HEK293T (cell line): ENCODE measurements around the gene RPH3AL.

Experiments used
- CTCF ChIA-PET: fragments of 350-600 bp; formaldehyde crosslinking; extraction: SDS; loops from one replicate; lab custom pipeline; 2021; ENCODE audit warnings: antibody characterized with exemption, inconsistent platforms; lab: Yijun Ruan, JAX
- POLR2A ChIA-PET: fragments of 350-600 bp; formaldehyde crosslinking; extraction: SDS; loops from one replicate; lab custom pipeline; 2020; ENCODE audit warnings: antibody characterized with exemption, inconsistent platforms; lab: Yijun Ruan, JAX
- DNase-seq: peaks from one replicate; pipeline ENCODE4 v3.0.0; 2012; ENCODE audit warnings: mixed read lengths; ENCODE audit errors: extremely low spot score
- ARNT ChIP-seq: fragments of 450-650 bp; IDR thresholded peaks from 2 replicates; pipeline ENCODE4 v1.6.1; 2017; ENCODE audit warnings: mild to moderate bottlenecking
- BHLHE40 ChIP-seq: fragments of 450-650 bp; IDR thresholded peaks from 2 replicates; pipeline ENCODE4 v1.6.1; 2016; ENCODE audit warnings: mild to moderate bottlenecking, moderate library complexity, borderline replicate concordance
- CTBP1 ChIP-seq: fragments of 450-650 bp; IDR thresholded peaks from 2 replicates; pipeline ENCODE4 v1.6.1; 2016; ENCODE audit warnings: borderline replicate concordance
- ELF4 ChIP-seq: fragments of 450-650 bp; IDR thresholded peaks from 2 replicates; pipeline ENCODE4 v1.6.1; 2017; ENCODE audit warnings: antibody characterized with exemption
- FOXA1 ChIP-seq: fragments of 450-650 bp; IDR thresholded peaks from 2 replicates; pipeline ENCODE4 v1.6.1; 2016; ENCODE audit warnings: mild to moderate bottlenecking
- FOXK2 ChIP-seq: fragments of 450-650 bp; IDR thresholded peaks from 2 replicates; pipeline ENCODE4 v1.6.1; 2016; ENCODE audit warnings: mild to moderate bottlenecking
- FOXM1 ChIP-seq: fragments of 450-650 bp; IDR thresholded peaks from 2 replicates; pipeline ENCODE4 v1.6.1; 2017; ENCODE audit warnings: mild to moderate bottlenecking, borderline replicate concordance
- HDGF ChIP-seq: fragments of 450-650 bp; IDR thresholded peaks from 2 replicates; pipeline ENCODE4 v1.6.1; 2017; ENCODE audit warnings: antibody characterized with exemption, borderline replicate concordance
- L3MBTL2 ChIP-seq: fragments of 450-650 bp; conservative IDR thresholded peaks from 2 replicates; pipeline ENCODE4 v1.6.1; 2016; ENCODE audit warnings: mild to moderate bottlenecking
- LEF1 ChIP-seq: fragments of 450-650 bp; IDR thresholded peaks from 2 replicates; pipeline ENCODE4 v1.6.1; 2017; ENCODE audit warnings: mild to moderate bottlenecking, borderline replicate concordance
- NFRKB ChIP-seq: fragments of 450-650 bp; IDR thresholded peaks from 2 replicates; pipeline ENCODE4 v1.6.1; 2016; ENCODE audit warnings: mild to moderate bottlenecking, moderate library complexity
- PKNOX1 ChIP-seq: fragments of 450-650 bp; IDR thresholded peaks from 2 replicates; pipeline ENCODE4 v1.6.1; 2016
- SP1 ChIP-seq: fragments of 450-650 bp; IDR thresholded peaks from 2 replicates; pipeline ENCODE4 v1.6.1; 2017
- SUZ12 ChIP-seq: fragments of 450-650 bp; IDR thresholded peaks from 2 replicates; pipeline ENCODE4 v1.6.1; 2016; ENCODE audit warnings: mild to moderate bottlenecking
- TARDBP ChIP-seq: fragments of 450-650 bp; IDR thresholded peaks from 2 replicates; pipeline ENCODE4 v1.6.1; 2016
- ZNF384 ChIP-seq: fragments of 450-650 bp; IDR thresholded peaks from 2 replicates; pipeline ENCODE4 v1.6.1; 2016

Gene RPH3AL

GRCh38 chr17:297758-298157 lies 54.8 kb downstream of the RPH3AL start:
- no peak for DNase-seq
- ChIA-PET POLR2A (no interaction called here), CTCF (no interaction called here)
- TF ChIP-seq LEF1: no peak
- no peak for TF ChIP-seq NFRKB
- TF ChIP-seq ZNF384: no peak
- no peak for TF ChIP-seq ELF4
- no peak for TF ChIP-seq HDGF
- no peak for TF ChIP-seq SUZ12
- no peak for TF ChIP-seq SP1
- no peak for TF ChIP-seq BHLHE40
- no peak for TF ChIP-seq ARNT

- CTCF ChIA-PET: no interaction called here
- TF ChIP-seq ARNT (no peak), SUZ12 (no peak), FOXM1 (no peak), NFRKB (no peak), ELF4 (no peak), ZNF384 (no peak), CTBP1 (no peak), TARDBP (no peak), FOXA1 (no peak), SP1 (no peak), L3MBTL2 (no peak), HDGF (no peak), LEF1 (no peak), FOXK2 (no peak)
- no peak for DNase-seq
- POLR2A ChIA-PET: no interaction called here
These were observed 55.5 kb downstream of the RPH3AL start for GRCh38 chr17:296906-297690.

- ChIA-PET POLR2A (no interaction called here), CTCF (no interaction called here)
- TF ChIP-seq ZNF384: no peak
- no peak for TF ChIP-seq TARDBP
- no peak for TF ChIP-seq FOXK2
- TF ChIP-seq HDGF: no peak
- no peak for TF ChIP-seq FOXM1
- no peak for TF ChIP-seq PKNOX1
- no peak for TF ChIP-seq BHLHE40
- no peak for TF ChIP-seq CTBP1
- no peak for TF ChIP-seq LEF1
- TF ChIP-seq ARNT: no peak
- no peak for TF ChIP-seq FOXA1
- no peak for TF ChIP-seq SUZ12
- TF ChIP-seq L3MBTL2: no peak
- TF ChIP-seq ELF4: no peak
- DNase-seq: no peak
These were observed 56.2 kb downstream of the RPH3AL start for GRCh38 chr17:296379-296778.

- no peak for TF ChIP-seq SP1
- TF ChIP-seq ZNF384: no peak
- TF ChIP-seq L3MBTL2: no peak
- no peak for DNase-seq
- ChIA-PET CTCF (interaction anchor here (0.7 kb wide), 1 partner anchor 83 kb away, joined by 3 read pairs; no protein-coding TSS in a partner anchor), POLR2A (no interaction called here)
These were observed 59.9 kb downstream of the RPH3AL start for GRCh38 chr17:292531-293382.

GRCh38 chr17:292016-292415 lies 60.6 kb downstream of the RPH3AL start:
- ChIA-PET CTCF (interaction anchor here (0.7 kb wide), 1 partner anchor 84 kb away, joined by 3 read pairs; no protein-coding TSS in a partner anchor), POLR2A (no interaction called here)
- TF ChIP-seq SUZ12 (no peak), FOXK2 (no peak), PKNOX1 (no peak), TARDBP (no peak), HDGF (no peak)
- no peak for DNase-seq

- ChIA-PET POLR2A (no interaction called here), CTCF (interaction anchor here (0.7 kb wide), 1 partner anchor 84 kb away, joined by 3 read pairs; no protein-coding TSS in a partner anchor)
- TF ChIP-seq LEF1 (no peak), NFRKB (no peak), ZNF384 (no peak), FOXA1 (no peak), SUZ12 (no peak), PKNOX1 (no peak), FOXK2 (no peak), CTBP1 (no peak), SP1 (no peak), ARNT (no peak), HDGF (no peak), ELF4 (no peak), L3MBTL2 (no peak), BHLHE40 (no peak), FOXM1 (no peak)
- no peak for DNase-seq
These were observed 61.0 kb downstream of the RPH3AL start for GRCh38 chr17:291587-291986.
